HCT116 (cell line): Measurements from ENCODE around the gene USF2. TPM values are rescaled to one million over a fixed set of nuclear protein-coding genes. Genes with fewer than 3 reads are reported as not detected.

ENCODE experiments used
- ATAC-seq: fragments of 200-7000 bp; cut with Tn5 transposase; 2 replicates; pipeline ENCODE4 v1.9.1; 2020; ENCODE audit warnings: mild to moderate bottlenecking, moderate library complexity
- BruUV-seq: library from RNA; stranded (reverse); fragments of 400-500 nt; replicated peaks from 2 replicates; lab custom pipeline; 2021; lab: Mats Ljungman, UMichigan
- CTCF ChIA-PET: fragments of 300-600 bp; sonication (Branson Sonifier 250); formaldehyde crosslinking; loops from one replicate; lab custom pipeline; 2021; ENCODE audit warnings: antibody characterized with exemption; lab: Charles Lee
- POLR2A ChIA-PET: fragments of 300-600, 350-600 bp; sonication (Branson Sonifier 250); formaldehyde crosslinking; loops from one replicate; lab custom pipeline; 2021; ENCODE audit warnings: antibody characterized with exemption; lab: Charles Lee
- RAD21 ChIA-PET, 2 experiments: fragments of 300-600 bp; sonication (Branson Sonifier 250); formaldehyde crosslinking; loops; one replicate each; lab custom pipeline; 2023; ENCODE audit warnings: low total read pairs in 2 of 2; ENCODE audit not compliant: uncharacterized antibody in 2 of 2, unreplicated experiment in 2 of 2, low non-redundant PET in 1 of 2; lab: Charles Lee
- DNase-seq: peaks from one replicate; pipeline ENCODE4 v3.0.0-alpha.2; 2010; ENCODE audit warnings: low read depth, low spot score
- H2AFZ ChIP-seq: fragments of 200-600 bp; shearing (Covaris generic), sonication (generic); 2 replicates; pipeline ENCODE4 v1.6.1; 2017; ENCODE audit warnings: low read depth, mixed run types, mixed read lengths, antibody characterized with exemption, low read length; ENCODE audit not compliant: poor library complexity, severe bottlenecking
- H3K27ac ChIP-seq: 2 replicates; pipeline ENCODE4 v1.5.1; 2012; ENCODE audit warnings: low read depth, low read length
- H3K27me3 ChIP-seq: fragments of 200-600 bp; sonication (generic); 2 replicates; pipeline ENCODE4 v1.6.1; 2016; ENCODE audit warnings: mixed run types, low read length, mixed read lengths; ENCODE audit not compliant: insufficient read depth
- H3K36me3 ChIP-seq, 2 experiments: fragments of 200-500 bp in 1 of 2; fragments of 200-600 bp in 1 of 2; sonication (Bioruptor generic) in 1 of 2; sonication (generic) in 1 of 2; 2 replicates each; pipeline versions ENCODE4 v1.5.1 to v1.6.1; 2014 to 2016; ENCODE audit warnings: low read length in 2 of 2, inconsistent platforms in 1 of 2, mixed read lengths in 1 of 2, mixed run types in 1 of 2; ENCODE audit not compliant: insufficient read depth in 2 of 2, control insufficient read depth in 1 of 2
- H3K4me1 ChIP-seq, 2 experiments: fragments of 200-600 bp in 1 of 2; sonication (generic) in 1 of 2; 2 replicates each; pipeline versions ENCODE4 v1.5.1 to v1.6.1; 2012 to 2017; ENCODE audit warnings: low read length in 2 of 2, inconsistent platforms in 1 of 2, mild to moderate bottlenecking in 1 of 2, mixed read lengths in 1 of 2, mixed run types in 1 of 2, moderate library complexity in 1 of 2; ENCODE audit not compliant: insufficient read depth in 2 of 2, control insufficient read depth in 1 of 2
- H3K4me2 ChIP-seq: fragments of 200-600 bp; sonication (generic); 2 replicates; pipeline ENCODE4 v1.6.1; 2017; ENCODE audit warnings: mixed run types, low read length, mixed read lengths
- H3K4me3 ChIP-seq, 2 experiments: fragments of 200-600 bp in 1 of 2; sonication (generic) in 1 of 2; replicated peaks in 1 of 2; 2 replicates each; pipeline ENCODE4 v1.5.1; 2011 to 2016; ENCODE audit warnings: low read length in 2 of 2, control low read depth in 1 of 2, low read depth in 1 of 2, mild to moderate bottlenecking in 1 of 2, mixed read lengths in 1 of 2, mixed run types in 1 of 2
- H3K79me2 ChIP-seq: fragments of 200-600 bp; sonication (generic); 2 replicates; pipeline ENCODE4 v1.6.1; 2017; ENCODE audit warnings: mild to moderate bottlenecking, mixed run types, low read length, moderate library complexity, mixed read lengths; ENCODE audit not compliant: insufficient read depth
- H3K9ac ChIP-seq: fragments of 200-600 bp; sonication (generic); 2 replicates; pipeline ENCODE4 v1.6.1; 2016; ENCODE audit warnings: low read length, mixed read lengths
- H3K9me2 ChIP-seq: fragments of 200-600 bp; sonication (generic), shearing (Covaris generic); 2 replicates; pipeline ENCODE4 v1.6.1; 2017; ENCODE audit warnings: mixed run types, mild to moderate bottlenecking, moderate library complexity; ENCODE audit not compliant: insufficient read depth
- H3K9me3 ChIP-seq, 2 experiments: fragments of 200-500 bp in 1 of 2; fragments of 200-600 bp in 1 of 2; sonication (Bioruptor generic) in 1 of 2; sonication (generic) in 1 of 2; 2 replicates each; pipeline ENCODE4 v1.6.1; 2014 to 2017; ENCODE audit warnings: low read length in 2 of 2, mixed read lengths in 2 of 2, inconsistent platforms in 1 of 2, low read depth in 1 of 2, mild to moderate bottlenecking in 1 of 2, mixed run types in 1 of 2, moderate library complexity in 1 of 2; ENCODE audit not compliant: control insufficient read depth in 1 of 2, insufficient read depth in 1 of 2
- H4K20me1 ChIP-seq: fragments of 200-600 bp; sonication (generic), shearing (Covaris generic); 2 replicates; pipeline ENCODE4 v1.6.1; 2017; ENCODE audit warnings: mixed run types, mild to moderate bottlenecking, moderate library complexity; ENCODE audit not compliant: insufficient read depth
- CTCF ChIP-seq, 3 experiments: fragments of 200-600 bp in 1 of 3; sonication (generic) in 1 of 3; IDR thresholded peaks in 2 of 3; conservative IDR thresholded peaks in 1 of 3; 2 replicates each; pipeline ENCODE4 v1.5.1; 2012 to 2017; ENCODE audit warnings: low read depth in 2 of 3, low read length in 2 of 3, antibody characterized with exemption in 1 of 3, borderline replicate concordance in 1 of 3, control low read depth in 1 of 3, mild to moderate bottlenecking in 1 of 3, mixed read lengths in 1 of 3, mixed run types in 1 of 3, moderate library complexity in 1 of 3; ENCODE audit not compliant: insufficient read depth in 1 of 3
- EGR1 ChIP-seq: IDR thresholded peaks from 2 replicates; pipeline ENCODE4 v1.6.1; 2012; ENCODE audit warnings: low read depth
- ELF1 ChIP-seq: IDR thresholded peaks from 2 replicates; pipeline ENCODE4 v1.6.1; 2012; ENCODE audit warnings: low read depth, borderline replicate concordance
- MAX ChIP-seq: IDR thresholded peaks from 2 replicates; pipeline ENCODE4 v1.6.1; 2012
- POLR2AphosphoS5 ChIP-seq: IDR thresholded peaks from 2 replicates; pipeline ENCODE4 v1.6.1; 2011; ENCODE audit warnings: mild to moderate bottlenecking, low read depth, low read length, moderate library complexity
- intact Hi-C: fragments of 100-400 bp; cut with micrococcal nuclease; formaldehyde crosslinking; loops from 2 replicates; pipeline ENCODE4 v1.10.0; 2022
- total RNA-seq: library from RNA; stranded (reverse); gene quantifications from one replicate; pipeline ENCODE4 v1.2.1, GENCODE V29; 2021; ENCODE audit not compliant: unreplicated experiment

Gene USF2
- total RNA-seq, 1 experiment from 2014 or later = 98.4 TPM

- Histone ChIP-seq H3K79me2 (peaks cover 42% of the 10 kb centered on the region; the same call in 1 of the 2 replicates), H4K20me1 (no peaks in the 10 kb centered on the region), H2AFZ (no peak overlapping the region), H3K9me3 (no peaks in the 10 kb centered on the region), H3K9ac (no peak overlapping the region), H3K36me3 (peaks cover 19 to 30% of the 10 kb centered on the region in 2 experiments; a peak in 3 of 4 replicates), H3K27ac (no peak overlapping the region), H3K4me1 (peaks cover 6 to 32% of the 10 kb centered on the region in 2 experiments; a peak in 2 of 4 replicates), H3K4me2 (no peak overlapping the region), H3K9me2 (no peaks in the 10 kb centered on the region), H3K4me3 (no peak overlapping the region), H3K27me3 (no peaks in the 10 kb centered on the region)
- ChIA-PET POLR2A (no interaction called here), RAD21 (no interaction called here), CTCF (no interaction called here)
- ATAC-seq (no peak), DNase-seq (no peak)
- intact Hi-C loops = no loop called here
- no TSS peak for BruUV-seq
- TF ChIP-seq ELF1 = no peak
- TF ChIP-seq POLR2AphosphoS5 = peak; percentile 7; the same call in 1 of the 2 replicates
- TF ChIP-seq EGR1 = no peak
- no peak for TF ChIP-seq MAX
- no peak for TF ChIP-seq CTCF (IDR thresholded peaks at IDR 0.05 in 2 of 3, conservative IDR thresholded peaks at IDR 0.05 in 1 of 3; ENCODE audit: borderline replicate concordance in 1 of 3, insufficient read depth in 1 of 3, low read depth in 2 of 3, low read length in 2 of 3)
Observed at GRCh38 chr19:35262101-35262761, 6.5 kb upstream of the USF2 start.
